Fibroblast of skin of back (primary cell): ENCODE data around the gene KRTAP6-2. TPM values are rescaled to one million over a fixed set of nuclear protein-coding genes. Genes with fewer than 3 reads are reported as not detected.

Source experiments
- DNase-seq: peaks from one replicate; pipeline ENCODE4 v3.0.0-alpha.2; 2013
- polyA plus RNA-seq, 2 experiments: library from polyadenylated mRNA; unstranded; fragments of 120-200 nt; gene quantifications; one replicate each; pipeline ENCODE4 v1.2.1, GENCODE V29; 2013; ENCODE audit not compliant: insufficient read length in 2 of 2

KRTAP6-2 gene
- polyA plus RNA-seq (2013, experiment 1 of 2; ENCODE audit: insufficient read length) = not detected
- polyA plus RNA-seq (2013, experiment 2 of 2; ENCODE audit: insufficient read length) = not detected

DNA sequence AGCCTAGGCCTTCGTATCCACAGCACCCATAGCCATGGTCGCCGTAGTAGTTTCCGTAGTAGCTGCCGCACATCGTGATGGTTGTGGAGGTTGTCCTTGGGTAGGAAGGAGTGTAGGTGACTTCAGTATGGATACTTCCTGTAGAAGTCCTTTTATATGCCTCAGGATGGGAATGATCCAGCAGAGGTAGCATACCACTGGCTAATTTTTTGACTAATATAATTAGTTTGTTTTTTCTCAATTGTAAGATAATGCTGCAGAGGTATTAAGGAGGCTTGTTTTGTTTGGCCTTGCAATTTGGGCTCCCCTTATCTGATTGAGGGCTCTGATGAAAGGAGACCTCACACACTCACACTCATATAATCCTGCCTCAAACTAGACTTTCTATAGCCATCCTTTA, at the start of gene KRTAP6-2:
KRTAP6-2 (minus strand) TSS at position 101 of the 400 bp plus-strand sequence; CDS start at position 73, 28 bp downstream.
- no peak for DNase-seq

GRCh38 chr21:30646904-30647414, 48.3 kb upstream of the KRTAP6-2 start:
- no peak for DNase-seq

GRCh38 chr21:30642564-30642963, 43.9 kb upstream of the KRTAP6-2 start, which contains the start of gene KRTAP20-3:
TSS of gene KRTAP20-3 (plus strand) at chr21:30642864.
- DNase-seq = no peak

GRCh38 chr21:30638686-30639085, 40.0 kb upstream of the KRTAP6-2 start:
- no peak for DNase-seq

DNA sequence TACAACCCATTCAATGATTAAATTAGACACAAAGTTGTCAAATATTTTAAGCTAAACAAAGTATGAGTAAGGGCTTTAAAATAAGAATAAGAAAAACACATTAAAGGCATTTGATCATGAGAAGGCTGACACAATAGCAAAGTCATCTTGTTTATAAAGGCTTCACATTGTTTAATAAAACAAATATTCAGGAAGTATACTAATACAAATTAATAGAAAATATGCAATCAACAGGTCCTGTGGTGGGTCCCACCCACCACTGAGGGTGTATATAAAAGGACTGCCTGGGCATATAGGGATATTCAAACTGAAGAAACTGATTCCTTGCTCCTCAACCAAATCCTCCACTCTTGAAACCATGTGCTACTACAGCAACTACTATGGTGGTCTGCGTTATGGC, 36.2 kb upstream of the KRTAP6-2 start, which contains the start of gene KRTAP20-2:
KRTAP20-2 (plus strand) TSS at position 301 of the 400 bp plus-strand sequence; CDS start at position 359, 58 bp downstream.
- DNase-seq = no peak

DNA sequence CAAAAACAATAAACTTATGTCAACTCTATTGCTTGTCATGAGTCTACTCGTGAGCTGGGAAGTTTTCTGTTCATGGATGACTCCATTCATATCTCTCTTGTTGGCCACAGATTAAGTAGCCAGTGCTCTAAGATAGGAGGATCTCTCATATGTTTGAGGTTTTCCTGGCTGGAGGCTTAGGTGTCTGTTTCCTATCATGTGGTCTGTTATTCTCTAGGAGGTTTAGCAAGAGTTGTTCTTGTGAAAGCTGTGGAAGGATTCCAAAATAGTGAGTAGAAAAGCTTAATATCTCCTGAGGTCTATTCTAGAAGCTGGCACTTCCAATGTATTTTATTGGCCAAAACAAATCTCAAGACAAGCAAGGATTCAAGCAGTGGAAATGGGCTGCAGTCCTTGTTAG, 30.5 kb upstream of the KRTAP6-2 start:
- no peak for DNase-seq

GRCh38 chr21:30628109-30628508, 29.4 kb upstream of the KRTAP6-2 start:
- DNase-seq = no peak

GRCh38 chr21:30625449-30626165, 26.9 kb upstream of the KRTAP6-2 start:
- DNase-seq = no peak

GRCh38 chr21:30623362-30623761, 24.7 kb upstream of the KRTAP6-2 start:
- no peak for DNase-seq

DNA sequence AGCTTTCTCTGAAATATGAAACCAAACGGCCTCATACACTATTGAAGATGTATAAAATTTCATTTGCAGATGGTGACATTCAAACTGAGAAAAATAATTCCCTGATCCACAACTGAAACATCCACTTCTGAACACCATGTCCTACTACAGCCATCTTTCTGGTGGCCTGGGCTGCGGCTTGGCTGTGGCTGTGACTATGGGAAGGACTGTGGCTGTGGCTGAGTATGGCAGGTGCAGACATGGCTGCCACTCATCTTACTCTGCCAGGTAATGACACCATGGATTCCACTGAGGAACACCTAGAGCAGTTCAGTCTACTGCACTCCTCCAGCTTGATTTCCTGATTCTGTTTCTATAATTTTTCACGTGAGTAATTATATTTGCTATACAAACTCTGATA, 21.8 kb upstream of the KRTAP6-2 start, which contains the start of gene KRTAP20-4:
KRTAP20-4 (plus strand) TSS at position 106 of the 400 bp plus-strand sequence.
- no peak for DNase-seq

- no peak for DNase-seq
Observed at GRCh38 chr21:30620080-30620479, 21.4 kb upstream of the KRTAP6-2 start.

- no peak for DNase-seq
Observed at GRCh38 chr21:30616125-30616524, 17.4 kb upstream of the KRTAP6-2 start, which contains the start of gene KRTAP20-1. TSS of gene KRTAP20-1 (plus strand) at chr21:30616425. CDS start at chr21:30616455, 30 bp downstream.

- DNase-seq = no peak
Observed at GRCh38 chr21:30615199-30615598, 16.5 kb upstream of the KRTAP6-2 start.

DNA sequence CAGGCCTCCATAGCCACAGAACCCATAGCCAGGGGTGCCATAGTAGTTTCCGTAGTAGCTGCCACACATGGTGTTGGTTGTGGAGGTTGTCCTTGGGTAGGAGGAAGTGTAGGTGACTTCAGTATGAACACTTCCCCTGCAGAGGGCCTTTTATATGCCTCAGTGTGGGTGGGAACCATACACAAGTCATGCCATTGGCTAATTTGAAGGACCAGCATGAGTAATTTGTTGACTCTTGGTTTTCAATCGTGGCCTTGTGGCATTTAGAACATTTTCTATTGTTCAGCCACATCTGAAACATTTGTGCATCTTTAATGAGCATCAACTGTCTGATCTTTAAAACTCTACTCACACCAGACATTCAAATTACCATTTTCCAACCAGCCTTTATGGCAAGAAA, 15.1 kb upstream of the KRTAP6-2 start, which contains the start of gene KRTAP6-1:
KRTAP6-1 (minus strand) TSS at position 95 of the 400 bp plus-strand sequence; CDS start at position 69, 26 bp downstream.
- DNase-seq = no peak

DNA sequence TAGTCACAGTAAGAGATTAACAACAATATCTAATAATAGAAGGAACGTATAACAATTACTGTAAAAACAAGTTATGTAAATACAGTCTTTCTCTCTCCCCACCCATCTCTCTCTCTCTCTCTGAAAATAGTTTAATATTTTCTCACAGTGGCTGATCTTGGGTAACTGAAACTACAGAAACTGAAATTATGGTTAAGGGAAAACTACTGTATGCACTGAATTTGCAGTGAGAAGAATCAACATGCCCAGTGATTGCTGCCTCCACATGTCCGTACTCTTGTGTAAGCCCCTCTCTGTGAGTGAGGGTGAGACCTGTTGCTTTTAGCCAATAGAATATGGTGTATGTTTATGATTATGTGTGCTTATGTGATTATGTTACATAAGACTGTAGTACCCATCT, 13.4 kb upstream of the KRTAP6-2 start:
- no peak for DNase-seq

- no peak for DNase-seq
Observed at GRCh38 chr21:30605968-30606367, 7.3 kb upstream of the KRTAP6-2 start.

GRCh38 chr21:30600787-30601186, 2.1 kb upstream of the KRTAP6-2 start, which contains the start of gene KRTAP22-1:
TSS of gene KRTAP22-1 (plus strand) at chr21:30601087.
- DNase-seq = no peak

- no peak for DNase-seq
Observed at GRCh38 chr21:30592140-30592539, 6.6 kb downstream of the KRTAP6-2 start, which contains the start of gene KRTAP6-3. TSS of gene KRTAP6-3 (plus strand) at chr21:30592440. CDS start at chr21:30592446, 6 bp downstream.

DNA sequence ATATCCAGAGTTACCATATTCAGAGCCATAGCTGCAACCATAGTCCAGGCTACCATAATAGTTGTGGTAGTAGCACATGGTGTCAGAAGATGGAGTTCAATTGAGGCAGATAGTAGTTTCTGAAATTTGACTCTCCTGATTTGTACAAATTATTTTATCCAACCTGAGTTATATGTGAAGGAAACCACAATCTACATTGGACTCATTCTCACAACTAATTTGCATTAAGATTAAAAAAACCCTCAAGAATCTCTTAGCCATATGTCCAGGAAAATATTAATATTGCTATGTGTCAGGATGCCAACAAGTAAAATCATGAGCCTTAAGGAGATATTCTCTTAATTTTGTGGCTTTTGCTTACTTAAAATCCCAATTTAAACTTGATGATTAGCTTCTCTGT, 8.4 kb downstream of the KRTAP6-2 start, which contains the start of gene KRTAP22-2:
KRTAP22-2 (minus strand) TSS at position 101 of the 400 bp plus-strand sequence.
- DNase-seq = no peak

DNA sequence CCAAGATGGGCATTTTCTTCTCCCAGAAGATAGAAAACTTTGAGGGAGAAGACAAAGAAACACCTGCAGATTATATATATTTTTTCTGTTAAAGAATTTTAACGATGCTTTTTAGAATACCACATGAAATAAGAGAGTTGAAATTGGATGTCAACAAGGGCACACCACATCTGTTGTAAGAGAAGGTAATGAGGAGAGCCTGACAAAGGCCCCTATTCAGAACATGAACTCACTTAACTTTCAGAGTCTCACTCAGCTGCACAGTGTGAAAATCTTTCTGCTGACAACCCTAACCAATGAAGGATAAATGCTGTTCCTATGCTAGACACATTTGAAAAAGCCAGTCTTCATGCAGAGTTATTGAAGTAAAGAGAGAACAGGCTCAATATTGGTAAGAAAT, 15.8 kb downstream of the KRTAP6-2 start:
- DNase-seq = no peak

GRCh38 chr21:30580132-30580531, 18.6 kb downstream of the KRTAP6-2 start:
- no peak for DNase-seq

- no peak for DNase-seq
Observed at GRCh38 chr21:30579346-30579745, 19.4 kb downstream of the KRTAP6-2 start.

- DNase-seq = peak; percentile 5
Observed at GRCh38 chr21:30577766-30578165, 20.9 kb downstream of the KRTAP6-2 start.
